ENCODE results near the gene DTNB. TPM values are rescaled to one million over a fixed set of nuclear protein-coding genes. Genes with fewer than 3 reads are reported as not detected.

Gene DTNB
- total RNA-seq, 2 experiments from 2014 or later: 20.8 to 25.1 TPM

DNA sequence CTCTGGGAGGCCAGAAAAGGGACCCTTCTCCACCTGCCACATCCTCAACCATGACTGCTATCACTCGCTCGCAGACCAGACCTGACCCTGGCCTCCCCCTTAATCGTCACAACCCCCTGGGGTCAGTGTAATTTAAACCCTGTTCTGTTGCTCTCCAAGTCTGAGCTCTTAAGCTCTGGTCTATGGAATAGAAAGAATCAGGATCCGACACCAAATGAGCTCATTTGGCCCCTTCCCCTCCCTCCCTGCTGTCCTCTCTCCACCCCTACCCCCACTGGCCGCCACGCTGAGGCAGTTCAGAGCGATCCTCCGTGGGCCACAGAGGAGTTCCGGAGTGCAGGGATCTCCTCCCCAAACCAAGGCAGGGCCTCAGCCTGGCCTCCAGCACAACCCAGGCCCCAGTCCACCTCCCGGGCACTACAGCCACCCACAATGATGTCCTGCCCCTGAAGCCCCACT lies 337.0 kb downstream of the DTNB start:
- Mint-ChIP-seq H3K4me1 (ENCODE audit: low read depth) (peaks cover 75% of the 10 kb centered on the region), H3K4me3 (no peak overlapping the region), H3K9me3 (no peaks in the 10 kb centered on the region), H3K36me3 (no peaks in the 10 kb centered on the region), H3K27me3 (no peaks in the 10 kb centered on the region), H3K27ac (no peak overlapping the region)
- intact Hi-C loops (cut with micrococcal nuclease): no loop called here
- ChIA-PET POLR2A (interaction anchor here (2.4 kb wide), 1 partner anchor 22 kb away, joined by 9 read pairs; no protein-coding TSS in a partner anchor), CTCF (interaction anchor here (1.0 to 2.1 kb wide), 3 partner anchors 26 to 615 kb away, joined by 3 to 10 read pairs (median 6); no protein-coding TSS in a partner anchor)
- no peak for DNase-seq

DNA sequence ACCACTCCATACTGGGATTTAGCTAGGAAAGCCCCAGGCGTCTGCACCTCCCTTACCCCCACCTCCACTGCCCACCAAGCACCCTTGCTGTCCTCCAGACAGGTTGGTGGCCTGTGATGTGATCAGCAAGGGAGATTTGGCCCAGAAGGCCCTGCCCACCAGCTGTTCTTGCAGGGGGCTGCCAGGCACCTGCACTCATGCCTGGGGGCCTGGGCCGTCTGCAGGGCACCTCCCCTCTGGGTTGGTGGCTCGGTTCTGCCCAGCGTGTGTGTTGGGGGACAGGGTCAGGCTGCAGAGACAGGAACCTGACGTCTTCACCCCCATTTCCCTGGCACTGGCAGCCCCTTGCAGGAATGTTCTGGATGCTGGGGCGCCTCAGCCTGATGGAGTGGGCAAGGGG lies 337.4 kb downstream of the DTNB start:
- Mint-ChIP-seq H3K4me1 (ENCODE audit: low read depth) (peaks cover 80% of the 10 kb centered on the region), H3K27ac (no peak overlapping the region), H3K9me3 (no peaks in the 10 kb centered on the region), H3K36me3 (no peaks in the 10 kb centered on the region), H3K4me3 (no peak overlapping the region), H3K27me3 (no peaks in the 10 kb centered on the region)
- POLR2A ChIA-PET: interaction anchor here (2.4 kb wide), 1 partner anchor 22 kb away, joined by 9 read pairs; no protein-coding TSS in a partner anchor
- intact Hi-C loops (cut with micrococcal nuclease): no loop called here
- CTCF ChIA-PET: interaction anchor here (0.6 to 2.1 kb wide), 3 partner anchors 26 to 40 kb away, joined by 3 to 10 read pairs (median 4); no protein-coding TSS in a partner anchor
- no peak for DNase-seq

DNA sequence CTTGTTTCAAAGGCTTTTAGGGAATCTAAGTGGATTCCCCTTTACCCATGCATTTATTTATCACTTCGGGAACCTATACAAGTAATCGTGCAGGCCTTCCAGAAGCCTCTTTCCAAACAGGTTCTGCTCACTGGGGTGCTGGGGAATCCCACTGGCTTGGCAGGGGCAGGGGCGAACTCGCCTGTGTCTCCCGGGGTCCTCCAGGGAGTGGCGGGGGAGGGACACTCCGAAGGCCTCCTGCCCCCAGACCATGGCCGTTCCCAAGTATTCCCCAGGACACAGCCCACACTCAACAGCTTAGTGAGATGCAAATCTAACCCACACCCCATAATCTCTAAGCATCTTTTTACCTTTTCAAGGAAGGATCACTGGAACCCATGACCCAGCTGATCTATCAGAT lies 338.2 kb downstream of the DTNB start:
- peaks cover 85% of the 10 kb centered on the region for H3K4me1 Mint-ChIP-seq (ENCODE audit: low read depth)
- no peaks in the 10 kb centered on the region for H3K9me3 Mint-ChIP-seq
- no peak overlapping the region for H3K27ac Mint-ChIP-seq
- H3K27me3 Mint-ChIP-seq: no peaks in the 10 kb centered on the region
- no peak for DNase-seq
- CTCF ChIA-PET: interaction anchor here (1.2 to 1.9 kb wide), 2 partner anchors 12 to 26 kb away, joined by 4 to 6 read pairs; no protein-coding TSS in a partner anchor
- intact Hi-C loops (cut with micrococcal nuclease): no loop called here
- H3K36me3 Mint-ChIP-seq: no peaks in the 10 kb centered on the region
- no peak overlapping the region for H3K4me3 Mint-ChIP-seq
- POLR2A ChIA-PET: interaction anchor here (1.3 to 2.4 kb wide), 2 partner anchors 12 to 21 kb away, joined by 4 to 9 read pairs; no protein-coding TSS in a partner anchor

DNA sequence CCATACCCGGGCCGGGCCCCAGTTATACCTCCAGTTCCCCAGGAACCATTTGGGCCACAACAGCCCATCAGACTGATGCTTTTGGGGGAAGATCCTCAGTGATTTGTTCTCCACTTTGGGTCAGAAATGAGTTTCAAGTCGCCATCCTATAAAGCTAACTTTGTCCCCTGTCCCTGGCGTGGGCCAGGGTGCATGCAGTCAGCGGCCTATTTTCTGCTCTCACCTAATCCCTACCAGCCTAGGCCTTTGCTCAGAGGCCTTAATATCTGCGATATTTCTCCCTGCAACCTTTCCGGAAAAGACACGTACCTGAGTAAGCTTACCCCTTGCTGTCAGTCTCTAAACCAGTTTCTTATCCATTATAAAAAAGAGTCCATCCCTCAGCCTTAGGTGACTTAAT lies 338.9 kb downstream of the DTNB start:
- intact Hi-C loops (cut with micrococcal nuclease): no loop called here
- Mint-ChIP-seq H3K27me3 (no peaks in the 10 kb centered on the region), H3K4me3 (no peak overlapping the region), H3K4me1 (ENCODE audit: low read depth) (peaks cover 85% of the 10 kb centered on the region), H3K27ac (peak overlapping the region; percentile 16), H3K9me3 (no peaks in the 10 kb centered on the region), H3K36me3 (no peaks in the 10 kb centered on the region)
- DNase-seq: no peak
- ChIA-PET POLR2A (interaction anchor here (0.8 to 1.3 kb wide), 2 partner anchors 11 to 20 kb away, joined by 3 to 4 read pairs; no protein-coding TSS in a partner anchor), CTCF (interaction anchor here (0.7 to 2.6 kb wide), 3 partner anchors 11 to 28 kb away, joined by 3 to 7 read pairs (median 6); no protein-coding TSS in a partner anchor)

- Mint-ChIP-seq H3K27me3 (no peaks in the 10 kb centered on the region), H3K9me3 (no peaks in the 10 kb centered on the region), H3K27ac (no peak overlapping the region), H3K36me3 (no peaks in the 10 kb centered on the region), H3K4me3 (no peak overlapping the region), H3K4me1 (ENCODE audit: low read depth) (peaks cover 80% of the 10 kb centered on the region)
- POLR2A ChIA-PET: interaction anchor here (0.8 kb wide), 1 partner anchor 19 kb away, joined by 3 read pairs; no protein-coding TSS in a partner anchor
- CTCF ChIA-PET: interaction anchor here (0.7 to 2.6 kb wide), 3 partner anchors 11 to 28 kb away, joined by 3 to 7 read pairs (median 6); no protein-coding TSS in a partner anchor
- DNase-seq: no peak
- intact Hi-C loops (cut with micrococcal nuclease): no loop called here
Observed at GRCh38 chr2:25333981-25334380, 339.4 kb downstream of the DTNB start.

DNA sequence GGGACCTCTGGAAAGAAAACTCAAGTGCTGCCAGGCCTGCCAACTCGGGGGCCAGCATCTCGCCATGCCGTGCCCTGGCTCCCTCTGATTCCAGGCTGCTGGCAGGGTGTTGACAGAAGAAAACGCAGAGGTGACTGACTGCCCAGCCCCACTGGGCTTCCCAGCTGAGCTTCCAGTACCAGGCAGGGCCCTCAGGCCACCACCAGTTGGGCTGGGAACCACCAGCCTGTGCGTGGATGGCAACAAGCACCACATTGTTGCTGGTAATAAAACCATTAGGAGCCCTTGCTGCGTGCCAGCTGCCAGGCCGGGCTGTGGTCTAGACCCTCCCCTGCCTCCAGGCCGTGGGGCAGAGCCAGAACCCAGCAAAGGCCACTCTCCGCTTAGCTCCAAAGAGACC lies 340.8 kb downstream of the DTNB start:
- H3K9me3 Mint-ChIP-seq: peaks cover 4% of the 10 kb centered on the region
- ChIA-PET CTCF (interaction anchor here (0.7 to 2.6 kb wide), 3 partner anchors 23 to 56 kb away, joined by 3 to 8 read pairs (median 7); no protein-coding TSS in a partner anchor), POLR2A (interaction anchor here (0.6 kb wide), 1 partner anchor 21 kb away, joined by 4 read pairs; no protein-coding TSS in a partner anchor)
- no peak for DNase-seq
- no peaks in the 10 kb centered on the region for H3K27me3 Mint-ChIP-seq
- H3K4me3 Mint-ChIP-seq: no peak overlapping the region
- no peak overlapping the region for H3K27ac Mint-ChIP-seq
- H3K36me3 Mint-ChIP-seq: peaks cover 4% of the 10 kb centered on the region
- intact Hi-C loops (cut with micrococcal nuclease): no loop called here
- peaks cover 67% of the 10 kb centered on the region for H3K4me1 Mint-ChIP-seq (ENCODE audit: low read depth)

DNA sequence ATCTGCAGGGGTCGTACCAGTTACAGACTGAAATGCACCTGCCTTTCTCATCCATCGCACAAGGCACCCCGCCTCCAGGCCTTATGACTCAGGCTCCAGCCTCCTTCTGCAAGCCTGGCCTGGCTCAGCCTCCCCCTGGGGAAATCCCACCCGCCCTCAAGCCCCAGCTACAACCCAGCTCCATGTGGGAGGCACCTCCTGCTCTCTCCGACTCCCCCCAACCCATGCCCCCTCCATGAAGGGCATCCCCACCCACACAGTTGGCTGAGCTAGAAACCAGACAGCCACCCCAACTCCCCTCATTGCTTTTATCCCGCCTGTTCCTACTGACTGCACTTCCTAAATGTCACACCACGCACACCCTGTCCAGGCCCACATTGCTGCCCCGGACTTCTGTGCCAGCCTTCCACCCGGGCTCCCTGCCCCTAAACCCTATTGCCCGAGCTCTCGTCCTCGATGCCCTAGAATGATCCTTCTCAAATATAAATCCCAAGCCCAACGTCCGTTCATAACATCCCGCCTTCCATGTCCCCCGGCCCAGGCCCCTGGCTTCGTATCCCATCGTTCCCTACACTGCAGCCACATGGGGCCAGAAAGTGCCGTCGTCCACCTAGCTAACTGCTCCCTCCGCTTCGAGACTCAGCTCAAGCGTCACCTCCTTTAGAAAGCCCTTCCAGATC lies 341.6 kb downstream of the DTNB start:
- Mint-ChIP-seq H3K27me3 (no peaks in the 10 kb centered on the region), H3K27ac (no peak overlapping the region), H3K4me3 (no peak overlapping the region), H3K36me3 (peaks cover 11% of the 10 kb centered on the region), H3K9me3 (peaks cover 12% of the 10 kb centered on the region), H3K4me1 (ENCODE audit: low read depth) (peaks cover 60% of the 10 kb centered on the region)
- ChIA-PET POLR2A (interaction anchor here (0.6 to 1.0 kb wide), 3 partner anchors 17 to 22 kb away, joined by 3 to 5 read pairs (median 4); no protein-coding TSS in a partner anchor), CTCF (interaction anchor here (0.7 to 2.6 kb wide), 5 partner anchors 22 to 55 kb away, joined by 3 to 8 read pairs (median 5); no protein-coding TSS in a partner anchor)
- peak; percentile 78 for DNase-seq
- intact Hi-C loops (cut with micrococcal nuclease): no loop called here

GRCh38 chr2:25330937-25331336 lies 342.4 kb downstream of the DTNB start:
- Mint-ChIP-seq H3K9me3 (peaks cover 21% of the 10 kb centered on the region), H3K4me1 (ENCODE audit: low read depth) (peaks cover 52% of the 10 kb centered on the region), H3K27ac (no peak overlapping the region)

GRCh38 chr2:25330273-25330672 lies 343.1 kb downstream of the DTNB start:
- Mint-ChIP-seq H3K4me1 (ENCODE audit: low read depth) (peaks cover 51% of the 10 kb centered on the region), H3K27me3 (no peaks in the 10 kb centered on the region), H3K9me3 (peaks cover 24% of the 10 kb centered on the region), H3K36me3 (peaks cover 22% of the 10 kb centered on the region), H3K27ac (no peak overlapping the region), H3K4me3 (no peak overlapping the region)
- no peak for DNase-seq
- intact Hi-C loops (cut with micrococcal nuclease): no loop called here
- ChIA-PET POLR2A (no interaction called here), CTCF (interaction anchor here (1.1 kb wide), 1 partner anchor 9 kb away, joined by 3 read pairs; no protein-coding TSS in a partner anchor)

More at GRCh38 chr2:25330937-25331336, 342.4 kb downstream of the DTNB start:
- intact Hi-C loops (cut with micrococcal nuclease): no loop called here
- Mint-ChIP-seq H3K4me3 (no peak overlapping the region), H3K36me3 (peaks cover 19% of the 10 kb centered on the region), H3K27me3 (no peaks in the 10 kb centered on the region)
- CTCF ChIA-PET: interaction anchor here (1.1 to 2.6 kb wide), 3 partner anchors 31 to 54 kb away, joined by 3 to 8 read pairs (median 5); no protein-coding TSS in a partner anchor
- no peak for DNase-seq
- POLR2A ChIA-PET: no interaction called here

DNA sequence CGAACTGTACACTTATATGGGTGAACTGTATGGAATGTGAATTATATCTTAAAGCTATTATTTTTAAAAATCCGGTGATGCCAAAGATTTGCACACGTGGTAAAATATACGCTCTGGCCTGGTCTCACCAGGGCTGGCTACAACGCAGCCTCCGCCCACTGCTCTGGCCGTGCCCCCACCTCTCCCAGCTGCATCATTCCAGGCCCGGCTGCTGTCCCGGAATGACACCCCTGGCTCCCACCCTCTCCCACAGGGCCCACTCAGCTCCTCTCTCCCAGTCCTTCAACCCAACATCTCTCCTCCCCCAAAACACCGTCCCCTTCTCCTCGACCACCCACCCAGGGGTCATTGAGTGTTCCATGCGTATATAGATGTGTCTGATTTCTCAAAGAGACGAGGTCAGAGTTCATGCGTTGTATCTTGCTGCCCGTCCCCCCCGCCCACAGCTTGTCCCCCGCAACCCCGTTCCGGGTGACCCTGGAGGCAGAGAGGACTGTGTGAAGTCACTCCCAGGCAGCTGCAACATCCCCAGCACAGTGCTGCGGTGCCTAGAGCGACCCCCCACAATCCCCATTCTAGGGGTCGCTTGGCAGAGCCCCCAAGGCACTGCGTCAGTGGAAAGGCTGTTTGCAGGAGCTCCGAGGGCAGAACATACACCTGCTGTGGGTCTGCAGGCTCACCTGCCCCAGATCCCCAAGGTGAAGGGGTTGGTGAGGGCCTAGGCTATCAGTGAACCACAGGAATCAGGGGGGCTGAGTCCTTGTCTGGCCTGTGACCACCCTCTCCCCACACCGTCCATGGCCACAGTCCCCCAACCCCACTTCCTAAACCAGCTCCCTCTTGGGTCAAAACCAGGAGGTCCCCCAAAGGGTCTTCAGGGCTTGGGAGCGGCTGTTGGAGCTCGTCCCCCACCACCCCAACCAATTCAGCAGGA lies 345.0 kb downstream of the DTNB start:
- ChIA-PET POLR2A (interaction anchor here (1.2 to 1.8 kb wide), 2 partner anchors 14 to 27 kb away, joined by 4 to 6 read pairs; no protein-coding TSS in a partner anchor), CTCF (interaction anchor here (0.9 to 1.3 kb wide), 2 partner anchors 15 to 34 kb away, joined by 3 to 5 read pairs; no protein-coding TSS in a partner anchor)
- Mint-ChIP-seq H3K27ac (no peak overlapping the region), H3K4me3 (no peak overlapping the region), H3K9me3 (peaks cover 24% of the 10 kb centered on the region), H3K4me1 (ENCODE audit: low read depth) (peaks cover 54% of the 10 kb centered on the region), H3K27me3 (no peaks in the 10 kb centered on the region), H3K36me3 (peaks cover 22% of the 10 kb centered on the region)
- DNase-seq: no peak
- intact Hi-C loops (cut with micrococcal nuclease): no loop called here
